Gastroesophageal sphincter (tissue), 3 donors: ENCODE data around the gene LTBP2.

Experiments used
- POLR2A ChIP-seq, 2 donors: fragments of 450-650 bp; IDR thresholded peaks; one replicate each; pipeline ENCODE4 v1.6.1; 2017; ENCODE audit warnings: antibody characterized with exemption in 2 of 2, mild to moderate bottlenecking in 2 of 2, moderate library complexity in 1 of 2
- POLR2AphosphoS5 ChIP-seq: sonication (generic); formaldehyde crosslinking; IDR thresholded peaks from one replicate; pipeline ENCODE4 v1.6.1; 2017; ENCODE audit warnings: antibody characterized with exemption
- TF ChIP-seq, protein P1 (sequence below), 4 experiments: fragments of 200-600 bp in 2 of 4; fragments of 450-650 bp in 2 of 4; sonication (generic) in 1 of 4; IDR thresholded peaks; one replicate each; pipeline ENCODE4 v1.5.1; 2017 to 2019; ENCODE audit warnings: antibody characterized with exemption in 4 of 4, mild to moderate bottlenecking in 2 of 4, moderate library complexity in 2 of 4

DNA sequence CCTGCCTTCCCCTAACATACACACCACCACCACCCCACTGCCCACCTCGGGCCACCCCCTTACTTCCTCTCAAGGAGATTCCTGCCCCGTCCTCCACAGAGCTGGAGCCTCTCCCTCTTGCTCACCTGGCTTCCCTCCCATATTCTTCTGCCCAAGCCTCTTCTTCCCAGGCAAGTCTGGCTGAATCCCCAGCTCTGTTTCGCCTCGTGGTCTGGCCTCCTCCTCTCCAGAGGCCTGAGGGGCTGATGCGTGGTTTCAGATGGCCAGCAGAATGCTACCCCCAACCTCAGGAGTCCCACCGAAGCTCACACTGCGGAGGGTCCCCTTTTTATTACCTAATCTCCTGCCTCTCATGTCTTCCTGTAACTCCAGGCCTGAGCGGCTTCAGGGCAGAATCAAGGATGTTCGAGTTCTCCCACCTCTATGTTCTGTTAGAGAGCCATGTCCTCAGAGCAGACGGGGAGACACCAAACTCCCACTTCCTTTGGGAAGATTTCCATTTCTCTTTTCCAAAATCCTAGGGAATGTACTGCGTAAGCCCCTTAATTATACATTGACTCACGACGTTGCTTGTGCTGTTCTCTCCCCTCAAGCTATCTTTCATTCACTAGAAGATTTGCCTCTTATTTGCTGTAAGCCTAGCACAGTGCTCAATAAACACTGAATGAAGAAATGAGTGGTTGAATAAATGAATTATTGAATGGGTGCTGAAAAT is 33.9 kb upstream of the LTBP2 start:
- TF ChIP-seq POLR2AphosphoS5 (no peak), POLR2A (IDR thresholded peaks at IDR 0.05) (no peak)
- TF ChIP-seq, protein P1, sequence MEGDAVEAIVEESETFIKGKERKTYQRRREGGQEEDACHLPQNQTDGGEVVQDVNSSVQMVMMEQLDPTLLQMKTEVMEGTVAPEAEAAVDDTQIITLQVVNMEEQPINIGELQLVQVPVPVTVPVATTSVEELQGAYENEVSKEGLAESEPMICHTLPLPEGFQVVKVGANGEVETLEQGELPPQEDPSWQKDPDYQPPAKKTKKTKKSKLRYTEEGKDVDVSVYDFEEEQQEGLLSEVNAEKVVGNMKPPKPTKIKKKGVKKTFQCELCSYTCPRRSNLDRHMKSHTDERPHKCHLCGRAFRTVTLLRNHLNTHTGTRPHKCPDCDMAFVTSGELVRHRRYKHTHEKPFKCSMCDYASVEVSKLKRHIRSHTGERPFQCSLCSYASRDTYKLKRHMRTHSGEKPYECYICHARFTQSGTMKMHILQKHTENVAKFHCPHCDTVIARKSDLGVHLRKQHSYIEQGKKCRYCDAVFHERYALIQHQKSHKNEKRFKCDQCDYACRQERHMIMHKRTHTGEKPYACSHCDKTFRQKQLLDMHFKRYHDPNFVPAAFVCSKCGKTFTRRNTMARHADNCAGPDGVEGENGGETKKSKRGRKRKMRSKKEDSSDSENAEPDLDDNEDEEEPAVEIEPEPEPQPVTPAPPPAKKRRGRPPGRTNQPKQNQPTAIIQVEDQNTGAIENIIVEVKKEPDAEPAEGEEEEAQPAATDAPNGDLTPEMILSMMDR (IDR thresholded peaks at IDR 0.05), result no peak
